Neutrophil (primary cell): ENCODE measurements around the gene HSF2.

Source experiments
- H3K27ac ChIP-seq: fragments of 200-600 bp; sonication (generic); 2 replicates; pipeline ENCODE4 v1.5.1; 2016; ENCODE audit warnings: mild to moderate bottlenecking, moderate library complexity
- H3K27me3 ChIP-seq: fragments of 200-600 bp; sonication (generic); 2 replicates; pipeline ENCODE4 v1.6.0; 2016; ENCODE audit warnings: mild to moderate bottlenecking
- H3K36me3 ChIP-seq: fragments of 200-600 bp; sonication (generic); 2 replicates; pipeline ENCODE4 v1.5.1; 2017
- H3K4me1 ChIP-seq, 2 experiments: fragments of 200-600 bp in 1 of 2; sonication (generic) in 1 of 2; 1 replicate in 1 of 2; 2 replicates in 1 of 2; pipeline versions ENCODE4 v1.5.1 to v1.6.1; 2013 to 2016; ENCODE audit warnings: low read depth in 1 of 2, low read length in 1 of 2, mild to moderate bottlenecking in 1 of 2, moderate library complexity in 1 of 2; ENCODE audit not compliant: control insufficient read depth in 1 of 2, insufficient read depth in 1 of 2
- H3K4me3 ChIP-seq, 2 experiments: fragments of 200-600 bp in 1 of 2; sonication (generic) in 1 of 2; 1 replicate in 1 of 2; 2 replicates in 1 of 2; pipeline ENCODE4 v1.5.1; 2013 to 2016; ENCODE audit warnings: low read depth in 1 of 2, low read length in 1 of 2, mild to moderate bottlenecking in 1 of 2, moderate library complexity in 1 of 2
- H3K9me3 ChIP-seq: fragments of 200-600 bp; sonication (generic); 2 replicates; pipeline ENCODE4 v1.5.1; 2016
- TF ChIP-seq, protein P1 (sequence below): fragments of 200-600 bp; sonication (generic); IDR thresholded peaks from 2 replicates; pipeline ENCODE4 v1.5.1; 2016; ENCODE audit warnings: antibody characterized with exemption

Gene HSF2

DNA sequence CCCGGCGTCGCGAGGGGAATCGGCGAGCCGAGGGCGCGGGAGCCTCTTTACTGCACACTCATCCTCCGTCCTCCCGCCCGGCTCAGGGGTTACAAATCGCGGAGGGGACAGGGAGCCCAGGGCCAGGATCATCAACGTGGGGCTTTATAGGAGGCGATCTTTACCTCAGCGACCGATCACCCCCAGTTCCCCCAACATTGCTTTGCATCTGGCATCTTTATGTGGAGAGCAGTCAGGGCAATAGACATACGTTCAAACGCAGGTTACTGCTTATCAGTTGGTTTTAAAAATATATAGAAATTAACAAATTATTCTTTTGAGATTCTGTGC, 634 bp downstream of the HSF2 start:
- Histone ChIP-seq H3K4me3 (peak overlapping the region; percentile 80 to 88), H3K36me3 (no peaks in the 10 kb centered on the region), H3K9me3 (no peaks in the 10 kb centered on the region), H3K4me1 (peaks cover 12 to 14% of the 10 kb centered on the region in 2 experiments), H3K27me3 (peaks cover 1% of the 10 kb centered on the region), H3K27ac (peak overlapping the region; percentile 56)
- TF ChIP-seq, protein P1, sequence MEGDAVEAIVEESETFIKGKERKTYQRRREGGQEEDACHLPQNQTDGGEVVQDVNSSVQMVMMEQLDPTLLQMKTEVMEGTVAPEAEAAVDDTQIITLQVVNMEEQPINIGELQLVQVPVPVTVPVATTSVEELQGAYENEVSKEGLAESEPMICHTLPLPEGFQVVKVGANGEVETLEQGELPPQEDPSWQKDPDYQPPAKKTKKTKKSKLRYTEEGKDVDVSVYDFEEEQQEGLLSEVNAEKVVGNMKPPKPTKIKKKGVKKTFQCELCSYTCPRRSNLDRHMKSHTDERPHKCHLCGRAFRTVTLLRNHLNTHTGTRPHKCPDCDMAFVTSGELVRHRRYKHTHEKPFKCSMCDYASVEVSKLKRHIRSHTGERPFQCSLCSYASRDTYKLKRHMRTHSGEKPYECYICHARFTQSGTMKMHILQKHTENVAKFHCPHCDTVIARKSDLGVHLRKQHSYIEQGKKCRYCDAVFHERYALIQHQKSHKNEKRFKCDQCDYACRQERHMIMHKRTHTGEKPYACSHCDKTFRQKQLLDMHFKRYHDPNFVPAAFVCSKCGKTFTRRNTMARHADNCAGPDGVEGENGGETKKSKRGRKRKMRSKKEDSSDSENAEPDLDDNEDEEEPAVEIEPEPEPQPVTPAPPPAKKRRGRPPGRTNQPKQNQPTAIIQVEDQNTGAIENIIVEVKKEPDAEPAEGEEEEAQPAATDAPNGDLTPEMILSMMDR: no peak

DNA sequence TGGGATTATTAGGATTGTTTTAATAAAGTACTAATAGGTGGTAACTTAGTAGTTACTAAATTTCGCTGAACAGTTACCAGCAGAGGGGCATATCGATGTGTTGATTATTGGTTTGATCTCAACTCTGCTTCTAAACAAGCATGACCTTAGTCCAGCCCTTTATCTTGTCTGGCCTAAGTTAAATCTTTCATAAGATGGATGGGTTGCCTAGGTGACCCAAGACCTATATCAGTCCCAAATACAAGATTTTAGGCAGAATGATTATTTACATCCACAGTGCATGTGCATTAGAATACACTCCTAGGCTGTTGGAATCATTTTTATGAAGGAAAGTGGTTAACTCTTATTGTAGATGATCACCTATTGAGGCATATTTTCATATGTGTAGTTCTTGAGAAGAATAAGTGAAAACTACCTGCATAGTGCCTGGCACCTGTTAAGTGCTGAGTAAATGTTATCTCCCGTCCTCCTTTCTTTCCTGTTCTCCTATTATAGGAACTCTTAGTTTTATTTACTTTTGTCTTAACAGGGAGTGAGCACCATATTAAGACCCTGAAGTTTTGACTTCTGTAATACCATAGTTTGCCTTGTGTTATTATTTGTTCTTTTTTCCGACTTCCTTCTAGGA, 1.1 kb downstream of the HSF2 start:
- TF ChIP-seq, protein P1: no peak
- peaks cover 12 to 14% of the 10 kb centered on the region in 2 experiments for H3K4me1 ChIP-seq
- H3K27ac ChIP-seq: no peak overlapping the region
- H3K9me3 ChIP-seq: no peaks in the 10 kb centered on the region
- no peaks in the 10 kb centered on the region for H3K36me3 ChIP-seq
- peak overlapping the region; percentile 80 to 88 for H3K4me3 ChIP-seq
- H3K27me3 ChIP-seq: no peaks in the 10 kb centered on the region

DNA sequence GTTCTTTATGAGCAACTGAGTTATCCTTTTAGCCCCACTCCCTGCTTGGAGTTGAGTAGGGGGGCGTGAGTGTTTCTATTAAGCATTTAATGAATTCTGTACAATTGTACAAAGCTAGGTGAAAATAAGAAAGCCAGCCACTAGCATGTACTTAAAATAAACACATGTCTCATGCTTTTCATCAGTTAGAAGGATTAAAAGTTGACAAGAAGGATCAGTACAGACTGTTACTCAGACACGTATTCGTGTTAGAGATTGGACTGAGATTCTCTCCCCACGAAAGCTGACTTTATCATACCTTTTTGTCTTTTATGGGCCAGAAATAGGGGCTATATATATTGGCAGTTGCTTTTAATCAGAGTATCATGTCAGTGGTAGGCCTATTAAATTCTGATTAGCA, 1.7 kb downstream of the HSF2 start:
- H3K4me3 ChIP-seq: no peak overlapping the region
- TF ChIP-seq, protein P1: no peak

GRCh38 chr6:122404444-122404843, 5.0 kb downstream of the HSF2 start:
- no peaks in the 10 kb centered on the region for H3K9me3 ChIP-seq
- H3K27ac ChIP-seq: no peak overlapping the region
- TF ChIP-seq, protein P1: no peak
- H3K36me3 ChIP-seq: no peaks in the 10 kb centered on the region
- no peaks in the 10 kb centered on the region for H3K27me3 ChIP-seq
- no peak overlapping the region for H3K4me3 ChIP-seq
- H3K4me1 ChIP-seq: peaks cover 8 to 9% of the 10 kb centered on the region in 2 experiments

More for the DNA sequence above, 1.7 kb downstream of the HSF2 start:
- Histone ChIP-seq H3K9me3 (no peaks in the 10 kb centered on the region), H3K27me3 (no peaks in the 10 kb centered on the region), H3K27ac (no peak overlapping the region), H3K4me1 (peaks cover 12 to 14% of the 10 kb centered on the region in 2 experiments), H3K36me3 (no peaks in the 10 kb centered on the region)

DNA sequence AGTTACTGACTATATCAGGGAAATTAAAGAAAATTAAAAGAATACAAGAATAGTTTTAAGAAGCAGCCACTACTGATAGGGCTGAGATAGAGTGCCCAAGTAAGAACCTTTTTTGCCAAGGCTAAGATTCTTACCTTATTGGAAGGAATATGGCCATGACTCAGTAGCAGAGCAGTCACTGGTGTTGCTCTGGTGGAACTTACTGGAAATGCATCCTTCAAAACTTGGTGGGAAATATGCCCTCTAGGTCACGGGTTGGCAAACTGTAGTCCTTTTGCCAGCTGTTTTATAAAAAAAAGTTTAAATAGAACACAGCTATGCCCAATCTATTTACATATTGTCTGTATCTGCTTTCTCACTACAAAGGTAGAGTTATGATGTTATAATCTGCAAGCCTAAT, 6.0 kb downstream of the HSF2 start:
- Histone ChIP-seq H3K4me1 (peaks cover 2% of the 10 kb centered on the region in 2 experiments), H3K36me3 (no peaks in the 10 kb centered on the region), H3K27me3 (no peaks in the 10 kb centered on the region), H3K4me3 (no peak overlapping the region), H3K27ac (no peak overlapping the region), H3K9me3 (no peaks in the 10 kb centered on the region)
- TF ChIP-seq, protein P1: no peak
